ENCODE data around the gene TGM6. TPM values are rescaled to one million over a fixed set of nuclear protein-coding genes. Genes with fewer than 3 reads are reported as not detected.

Gene TGM6
- polyA plus RNA-seq, 1 donor (not counting 4 experiments of a cell fraction or from before 2014, with no cell fraction given): not detected

DNA sequence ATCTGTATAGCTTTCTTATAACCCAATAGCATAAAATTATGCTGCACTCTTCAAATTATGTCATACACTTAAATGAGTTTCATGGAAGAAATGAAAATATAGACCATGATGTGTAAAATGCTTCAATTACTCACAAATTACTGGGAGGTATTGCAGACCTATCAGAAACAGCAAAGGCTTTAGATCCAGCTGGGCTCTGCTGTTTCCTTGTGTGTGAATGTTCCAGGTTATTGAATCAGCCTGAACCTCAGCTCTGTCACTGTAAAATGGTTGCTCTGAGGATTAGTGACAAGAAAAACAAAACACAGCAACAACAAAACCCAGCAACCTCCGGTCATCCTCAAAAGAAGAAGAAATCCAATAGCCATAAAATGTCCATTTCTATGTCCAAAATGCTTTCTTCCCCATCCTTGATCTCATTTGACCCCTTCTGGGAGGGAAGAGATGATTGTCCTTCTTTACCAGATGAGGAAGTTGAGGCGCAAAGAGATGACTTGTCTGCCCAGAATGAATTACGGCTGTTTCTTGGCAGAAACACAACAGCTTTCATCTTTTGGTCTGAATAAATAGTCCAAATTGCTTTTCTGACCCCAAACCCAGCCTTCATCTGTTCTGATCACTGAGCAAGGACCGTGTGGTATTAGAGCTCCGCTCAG, 42.2 kb upstream of the TGM6 start:
- DNase-seq (ENCODE audit: low read depth, low spot score): no peak
- dilution Hi-C loops (cut with MboI; ENCODE audit: extremely low pct_ligation_motif_present, low sequenced_read_pairs): loop anchor here (10.0 kb wide), 1 partner anchor 134 kb away; no protein-coding TSS in a partner anchor
- no peak overlapping the region for H3K4me2 ChIP-seq (ENCODE audit: control insufficient read depth, extremely low read depth, insufficient read depth, low read depth, low read length)
- H3K27ac ChIP-seq (ENCODE audit: control insufficient read depth, insufficient read depth, low read length): no peak overlapping the region
- H3K9ac ChIP-seq (ENCODE audit: control insufficient read depth, extremely low read depth, insufficient read depth, low read length): no peak overlapping the region
- no peaks in the 10 kb centered on the region for H3K36me3 ChIP-seq (ENCODE audit: control insufficient read depth in 2 of 2, extremely low read depth in 1 of 2, insufficient read depth in 2 of 2, low read length in 2 of 2)
- H3K9me1 ChIP-seq (ENCODE audit: control insufficient read depth, extremely low read depth, insufficient read depth, low read length): no peaks in the 10 kb centered on the region
- TF ChIP-seq EZH2 (IDR thresholded peaks at IDR 0.05; ENCODE audit: low read length): no peak
- TF ChIP-seq, protein P1, sequence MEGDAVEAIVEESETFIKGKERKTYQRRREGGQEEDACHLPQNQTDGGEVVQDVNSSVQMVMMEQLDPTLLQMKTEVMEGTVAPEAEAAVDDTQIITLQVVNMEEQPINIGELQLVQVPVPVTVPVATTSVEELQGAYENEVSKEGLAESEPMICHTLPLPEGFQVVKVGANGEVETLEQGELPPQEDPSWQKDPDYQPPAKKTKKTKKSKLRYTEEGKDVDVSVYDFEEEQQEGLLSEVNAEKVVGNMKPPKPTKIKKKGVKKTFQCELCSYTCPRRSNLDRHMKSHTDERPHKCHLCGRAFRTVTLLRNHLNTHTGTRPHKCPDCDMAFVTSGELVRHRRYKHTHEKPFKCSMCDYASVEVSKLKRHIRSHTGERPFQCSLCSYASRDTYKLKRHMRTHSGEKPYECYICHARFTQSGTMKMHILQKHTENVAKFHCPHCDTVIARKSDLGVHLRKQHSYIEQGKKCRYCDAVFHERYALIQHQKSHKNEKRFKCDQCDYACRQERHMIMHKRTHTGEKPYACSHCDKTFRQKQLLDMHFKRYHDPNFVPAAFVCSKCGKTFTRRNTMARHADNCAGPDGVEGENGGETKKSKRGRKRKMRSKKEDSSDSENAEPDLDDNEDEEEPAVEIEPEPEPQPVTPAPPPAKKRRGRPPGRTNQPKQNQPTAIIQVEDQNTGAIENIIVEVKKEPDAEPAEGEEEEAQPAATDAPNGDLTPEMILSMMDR (optimal IDR thresholded peaks at IDR 0.05 in 1 of 3, IDR thresholded peaks at IDR 0.05 in 1 of 3, conservative IDR thresholded peaks at IDR 0.05 in 1 of 3; ENCODE audit: extremely low read depth in 1 of 3, insufficient read depth in 2 of 3, low read length in 3 of 3): no peak
- H3K9me3 ChIP-seq (ENCODE audit: control insufficient read depth, low read depth, low read length): no peaks in the 10 kb centered on the region
- H3K79me2 ChIP-seq (ENCODE audit: control insufficient read depth, insufficient read depth, low read length): no peaks in the 10 kb centered on the region
- no peak overlapping the region for H2AFZ ChIP-seq (ENCODE audit: control insufficient read depth, low read length)
- FAIRE-seq: no peak
- peaks cover 11% of the 10 kb centered on the region for H3K27me3 ChIP-seq (ENCODE audit: control insufficient read depth, extremely low read depth, insufficient read depth, low read length)
- H3K4me3 ChIP-seq (ENCODE audit: control insufficient read depth in 2 of 3, extremely low read depth in 1 of 3, insufficient read depth in 2 of 3, low read depth in 1 of 3, low read length in 3 of 3): no peak overlapping the region
- no peaks in the 10 kb centered on the region for H3K4me1 ChIP-seq (ENCODE audit: control insufficient read depth, extremely low read depth, insufficient read depth, low read length)
- no peaks in the 10 kb centered on the region for H4K20me1 ChIP-seq (ENCODE audit: control insufficient read depth, extremely low read depth, insufficient read depth, low read length)

DNA sequence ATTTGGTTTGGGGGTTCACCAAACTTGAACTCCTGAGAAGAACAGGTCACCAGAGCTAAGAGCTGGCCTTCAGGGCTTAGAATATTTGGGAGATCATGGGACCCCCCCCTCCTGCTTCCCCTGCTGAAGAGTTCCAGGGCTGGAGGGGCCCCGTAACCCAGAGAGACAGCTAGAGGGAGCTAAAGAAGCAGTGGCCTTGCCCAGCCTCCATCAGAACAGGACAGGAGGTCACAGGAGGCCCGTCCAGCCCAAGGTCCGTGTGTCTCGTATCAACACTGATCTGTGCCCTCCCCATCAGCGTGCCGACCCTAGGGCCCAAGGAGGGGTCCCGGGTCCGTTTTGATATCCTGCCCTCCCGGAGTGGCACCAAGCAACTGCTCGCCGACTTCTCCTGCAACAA, 40.6 kb upstream of the TGM6 start:
- no peaks in the 10 kb centered on the region for H3K9me1 ChIP-seq (ENCODE audit: control insufficient read depth, extremely low read depth, insufficient read depth, low read length)
- no peaks in the 10 kb centered on the region for H3K79me2 ChIP-seq (ENCODE audit: control insufficient read depth, insufficient read depth, low read length)
- no peak for TF ChIP-seq EZH2 (IDR thresholded peaks at IDR 0.05; ENCODE audit: low read length)
- TF ChIP-seq, protein P1 (optimal IDR thresholded peaks at IDR 0.05 in 1 of 3, IDR thresholded peaks at IDR 0.05 in 1 of 3, conservative IDR thresholded peaks at IDR 0.05 in 1 of 3; ENCODE audit: extremely low read depth in 1 of 3, insufficient read depth in 2 of 3, low read length in 3 of 3): peak in 1 of 3 experiments; percentile 17
- H3K9me3 ChIP-seq (ENCODE audit: control insufficient read depth, low read depth, low read length): no peaks in the 10 kb centered on the region
- DNase-seq (ENCODE audit: low read depth, low spot score) (no peak), FAIRE-seq (no peak)
- H3K27ac ChIP-seq (ENCODE audit: control insufficient read depth, insufficient read depth, low read length): no peak overlapping the region
- H3K36me3 ChIP-seq (ENCODE audit: control insufficient read depth in 2 of 2, extremely low read depth in 1 of 2, insufficient read depth in 2 of 2, low read length in 2 of 2): no peaks in the 10 kb centered on the region
- H3K4me3 ChIP-seq (ENCODE audit: control insufficient read depth in 2 of 3, extremely low read depth in 1 of 3, insufficient read depth in 2 of 3, low read depth in 1 of 3, low read length in 3 of 3): no peak overlapping the region
- H3K9ac ChIP-seq (ENCODE audit: control insufficient read depth, extremely low read depth, insufficient read depth, low read length): no peak overlapping the region
- H3K4me1 ChIP-seq (ENCODE audit: control insufficient read depth, extremely low read depth, insufficient read depth, low read length): no peaks in the 10 kb centered on the region
- dilution Hi-C loops (cut with MboI; ENCODE audit: extremely low pct_ligation_motif_present, low sequenced_read_pairs): no loop called here
- H2AFZ ChIP-seq (ENCODE audit: control insufficient read depth, low read length): no peak overlapping the region
- H4K20me1 ChIP-seq (ENCODE audit: control insufficient read depth, extremely low read depth, insufficient read depth, low read length): no peaks in the 10 kb centered on the region
- H3K4me2 ChIP-seq (ENCODE audit: control insufficient read depth, extremely low read depth, insufficient read depth, low read depth, low read length): no peak overlapping the region
- H3K27me3 ChIP-seq (ENCODE audit: control insufficient read depth, extremely low read depth, insufficient read depth, low read length): peaks cover 11% of the 10 kb centered on the region

Measured in keratinocyte (primary cell).